ENCODE data around the gene FRMD4B.
"Not testable (repeated sequence)": the region's sequence is repeated elsewhere in the genome, so short reads cannot be mapped to it uniquely, and the experiment has no call there.

Gene FRMD4B

DNA sequence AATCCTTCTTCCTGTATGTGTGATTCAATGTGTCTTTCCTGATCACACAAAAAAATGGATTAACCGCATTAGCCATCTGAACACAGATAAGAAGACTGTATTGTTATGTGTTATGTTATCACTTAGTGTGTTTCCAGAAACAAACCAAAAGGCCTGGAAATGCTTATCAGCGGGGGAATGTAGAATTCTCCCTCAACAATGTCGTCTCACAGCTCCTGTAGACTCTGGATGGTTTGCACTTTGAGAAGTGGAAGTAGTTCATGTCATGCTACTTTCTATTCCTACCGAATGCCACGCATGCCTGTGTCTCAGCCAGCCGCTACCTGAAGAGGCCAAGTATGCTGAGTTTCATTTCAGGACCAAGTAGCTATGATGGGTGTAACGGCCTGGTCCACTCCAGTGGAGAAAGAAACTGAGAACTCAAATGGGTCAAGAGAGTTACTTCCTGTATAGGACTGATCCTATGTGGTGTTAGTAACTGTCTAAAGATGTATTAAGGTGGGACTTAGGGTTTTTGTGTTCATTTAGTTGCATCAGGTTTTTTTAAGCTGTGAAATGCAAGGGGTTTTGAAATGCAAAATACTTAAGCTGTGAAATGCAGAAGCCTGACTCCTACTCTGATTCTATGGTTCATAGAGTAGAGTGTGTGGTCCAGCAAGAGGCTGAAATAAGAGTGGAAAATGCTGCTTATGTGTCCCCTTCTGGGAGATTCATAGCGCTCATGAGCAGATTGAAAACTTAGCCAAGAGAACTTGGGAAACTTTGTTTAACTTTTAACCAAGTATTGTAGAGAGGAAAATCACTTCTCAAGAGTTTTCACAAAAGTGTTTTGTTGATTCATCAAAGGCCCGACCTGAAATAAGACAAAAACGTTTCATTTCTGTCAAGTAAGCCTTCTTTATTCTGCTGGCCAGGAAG is 145.0 kb downstream of the FRMD4B start:
- no peak for DNase-seq

DNA sequence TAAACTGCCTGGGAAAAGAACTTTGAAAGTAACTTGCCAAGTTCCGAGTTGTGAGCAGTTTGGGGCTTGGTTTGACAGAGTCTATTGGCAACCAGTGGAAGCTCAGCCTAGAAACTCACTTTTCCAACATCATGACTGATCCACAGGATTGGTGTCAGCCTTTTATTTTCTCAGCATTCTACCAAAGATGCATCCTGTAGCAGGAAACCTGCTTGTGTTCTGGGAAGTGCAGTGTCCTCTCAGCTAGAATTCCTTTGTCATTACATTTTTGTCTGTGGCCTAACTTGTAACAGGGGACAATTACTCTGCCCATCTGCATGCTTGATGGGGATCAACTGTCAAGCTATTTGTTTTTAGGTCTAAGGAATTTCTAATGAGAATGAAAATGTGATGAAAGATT is 146.8 kb downstream of the FRMD4B start:
- no peak for DNase-seq

DNA sequence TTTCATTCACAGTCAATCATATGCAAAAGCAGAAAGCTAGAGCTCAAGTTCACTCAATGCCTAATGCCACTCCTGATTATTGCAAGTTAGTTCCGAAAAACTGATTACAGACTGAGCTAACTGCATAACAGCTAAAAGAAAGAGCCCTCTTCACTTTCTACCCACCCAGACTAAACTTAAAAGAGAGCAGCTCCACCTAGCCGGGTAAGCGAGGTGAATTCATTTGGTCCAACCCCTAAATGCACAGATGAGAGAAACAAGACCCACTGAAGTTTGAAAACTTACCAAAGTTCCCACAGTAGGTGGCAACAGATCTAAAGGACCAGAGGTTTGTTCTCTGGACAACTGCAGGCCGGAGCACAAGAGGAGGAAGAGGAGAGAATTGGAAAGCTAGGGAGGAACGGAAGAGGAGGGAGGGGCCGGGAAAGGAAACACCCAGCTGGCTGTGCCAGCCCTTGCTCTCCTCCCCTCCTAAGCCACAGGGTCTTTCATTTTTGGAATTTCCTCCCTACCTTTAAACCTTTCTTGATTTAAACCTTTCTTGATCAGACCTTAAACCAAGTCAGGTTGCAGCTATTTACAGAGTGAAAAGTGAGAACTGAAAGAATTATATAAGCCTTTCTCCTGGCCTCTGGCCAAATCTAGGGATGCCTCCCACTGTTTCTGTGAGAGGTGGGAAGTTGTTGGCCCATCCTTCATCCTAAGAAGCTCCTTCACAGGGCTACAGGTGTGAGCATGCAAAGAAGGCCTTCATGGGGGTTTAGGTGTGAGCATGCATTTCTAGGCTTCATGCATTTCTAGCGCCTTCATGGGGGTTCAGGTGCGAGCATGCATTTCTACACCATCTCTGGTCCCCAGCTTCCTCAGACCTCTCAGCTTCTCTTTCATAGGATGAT is 148.8 kb downstream of the FRMD4B start:
- DNase-seq = peak; percentile 33

DNA sequence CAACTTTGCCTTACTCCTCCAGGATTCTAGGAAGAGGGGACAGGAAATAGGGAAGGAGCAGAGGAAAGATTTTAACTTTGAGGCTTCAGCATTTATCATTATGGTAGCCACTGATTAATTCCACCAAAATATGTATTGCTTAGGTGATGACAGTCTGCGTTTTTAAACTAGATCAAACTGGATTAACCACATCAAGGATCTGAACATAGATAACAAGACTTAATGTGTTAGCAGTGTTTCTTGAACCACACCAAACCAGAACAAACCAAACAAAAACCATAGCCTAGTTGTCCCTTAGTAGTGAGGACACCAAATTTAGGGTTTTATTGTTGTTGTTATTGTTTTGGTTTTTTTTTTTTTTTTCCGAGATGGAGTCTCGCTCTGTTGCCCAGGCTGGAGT is 150.0 kb downstream of the FRMD4B start:
- no peak for DNase-seq

DNA sequence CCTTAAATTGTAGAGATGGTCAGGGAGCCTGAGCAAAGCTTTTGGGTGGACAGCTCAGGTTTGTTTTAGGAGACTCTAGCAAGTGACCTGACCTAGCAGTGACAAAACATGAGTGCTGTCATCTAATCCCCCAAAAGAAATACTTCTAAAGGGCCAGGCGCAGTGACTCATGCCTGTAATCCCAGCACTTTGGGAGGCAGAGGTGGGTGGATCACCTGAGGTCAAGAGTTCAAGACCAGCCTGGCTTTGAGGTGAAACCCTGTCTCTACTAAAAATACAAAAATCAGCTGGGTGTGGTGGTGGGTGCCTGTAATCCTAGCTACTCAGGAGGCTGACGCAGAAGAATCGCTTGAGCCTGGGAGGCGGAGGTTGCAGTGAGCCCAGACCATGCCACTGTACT is 150.7 kb downstream of the FRMD4B start:
- DNase-seq = not testable (repeated sequence)

DNA sequence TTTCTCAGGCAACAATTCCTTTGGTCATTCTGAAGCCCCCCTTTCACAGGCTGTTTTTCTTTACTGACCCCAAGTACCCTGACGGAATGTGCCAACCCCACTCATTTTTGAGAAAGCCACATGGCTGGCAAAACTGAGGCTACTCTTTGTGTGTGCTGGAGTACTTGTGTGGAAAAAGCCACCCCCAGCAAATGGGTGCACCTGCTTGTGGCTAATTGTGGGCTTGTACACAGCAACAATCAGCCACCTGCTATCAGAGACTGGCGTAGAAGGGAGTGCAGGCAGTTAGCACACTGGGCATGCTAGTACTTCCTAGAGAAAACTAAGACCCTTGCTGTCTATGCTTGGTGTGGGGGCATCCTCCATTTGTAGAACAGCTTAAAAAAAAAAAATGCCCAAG is 153.4 kb downstream of the FRMD4B start:
- DNase-seq = no peak

DNA sequence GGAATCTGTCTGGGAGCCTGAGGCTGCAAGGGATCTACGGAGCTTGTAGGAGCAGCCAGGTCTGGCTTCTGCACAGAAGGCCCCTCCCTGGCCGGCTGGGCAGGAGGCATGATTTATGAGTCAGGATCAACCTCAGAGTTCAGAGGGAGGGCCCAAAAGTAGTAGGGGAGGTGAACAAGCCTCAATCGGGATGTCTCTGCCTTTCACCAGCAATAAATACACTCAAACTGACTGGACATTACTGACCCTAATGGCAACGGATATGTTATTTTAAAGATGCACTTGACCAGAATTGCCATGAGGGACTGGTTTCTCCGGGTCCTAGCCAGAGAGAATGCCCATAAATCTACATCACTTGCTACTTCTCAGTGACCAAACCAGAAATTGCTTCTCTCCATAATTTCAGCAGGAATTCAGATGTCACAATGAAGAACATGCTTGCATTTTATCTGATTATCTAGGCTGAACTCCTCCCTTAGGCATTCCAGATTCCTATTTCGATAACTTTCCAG is 153.9 kb downstream of the FRMD4B start:
- peak; percentile 42 for DNase-seq

DNA sequence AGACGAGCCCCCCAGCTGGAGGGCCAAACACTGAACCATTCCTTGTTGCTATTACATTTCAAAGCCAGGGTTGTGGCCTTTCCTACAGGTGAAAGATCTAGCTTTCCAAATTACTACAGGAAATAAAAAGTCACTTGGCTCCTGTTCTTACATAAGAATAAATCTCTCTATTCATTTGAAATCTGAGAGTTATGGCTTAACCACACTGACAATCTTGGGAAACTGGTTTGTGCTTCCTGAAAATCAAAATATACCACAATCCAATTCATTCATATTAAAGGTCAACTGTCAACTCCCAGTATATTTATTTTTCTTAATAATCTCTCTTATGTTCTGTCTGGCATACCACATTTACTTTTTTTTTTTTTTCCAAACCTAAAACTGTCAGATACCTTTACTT is 159.8 kb downstream of the FRMD4B start:
- no peak for DNase-seq

DNA sequence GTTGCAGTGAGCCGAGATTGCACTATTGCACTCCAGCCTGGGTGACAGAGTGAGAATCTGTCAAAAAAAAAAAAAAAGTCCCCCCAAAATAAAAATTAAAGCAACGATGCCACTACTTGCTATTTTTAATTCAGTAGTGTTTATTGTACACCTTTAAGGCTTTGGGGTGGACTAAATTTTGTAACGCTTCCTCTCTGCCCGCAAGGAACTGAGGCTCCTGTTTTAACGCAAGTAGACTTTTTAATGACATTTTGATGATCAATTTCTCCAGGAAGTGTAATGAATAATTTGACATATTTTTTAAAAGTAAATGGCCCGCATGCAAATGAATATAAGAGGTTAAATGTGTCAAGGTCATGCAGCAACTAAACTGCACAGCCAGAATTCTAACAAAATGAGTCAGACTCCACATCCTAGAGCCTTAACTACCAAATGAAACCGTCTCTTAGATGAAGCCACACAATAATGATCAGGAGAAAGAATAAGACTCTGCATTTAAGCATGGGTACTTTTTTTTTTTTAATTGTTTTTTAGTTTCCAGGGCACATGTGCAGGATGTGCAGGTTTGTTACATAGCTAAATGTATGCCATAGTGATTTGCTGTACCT is 166.7 kb downstream of the FRMD4B start:
- no peak for DNase-seq

DNA sequence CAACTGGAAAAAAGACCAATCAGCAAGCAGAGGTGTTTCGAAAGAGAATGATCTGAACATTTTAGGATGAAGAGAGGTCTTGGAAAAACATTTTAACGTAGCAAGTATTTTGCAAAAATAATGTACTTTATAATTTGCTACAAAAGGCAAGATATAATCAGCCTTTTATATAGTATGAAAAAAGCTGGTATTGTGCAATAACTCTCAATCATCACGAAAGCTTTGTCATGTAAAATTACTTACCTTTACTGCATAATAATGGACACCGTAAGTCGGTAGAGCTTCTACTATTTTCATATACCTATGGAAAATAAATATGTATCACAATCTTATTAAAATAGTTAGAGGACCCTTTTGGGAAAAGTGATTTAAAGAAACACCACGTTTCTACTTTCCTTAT is 167.8 kb downstream of the FRMD4B start:
- DNase-seq = no peak

DNA sequence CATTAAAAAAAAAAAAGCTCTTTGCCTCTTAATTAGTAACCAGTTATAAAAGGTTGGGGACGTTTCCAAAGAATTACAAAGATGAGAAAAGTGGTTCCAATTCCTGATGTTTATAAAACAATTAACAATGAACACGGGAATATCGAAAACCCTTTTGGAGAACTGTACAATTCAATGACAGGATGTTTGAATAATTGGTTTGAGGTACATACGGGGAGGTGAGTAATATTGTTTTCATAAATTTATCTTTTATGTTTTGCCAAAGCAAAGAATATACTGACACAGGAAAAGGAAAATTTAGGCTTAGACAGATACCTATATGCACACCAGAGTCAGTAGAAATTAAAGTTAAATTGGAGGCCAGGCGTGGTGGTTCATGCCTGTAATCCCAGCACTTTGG is 168.9 kb downstream of the FRMD4B start:
- DNase-seq = no peak

DNA sequence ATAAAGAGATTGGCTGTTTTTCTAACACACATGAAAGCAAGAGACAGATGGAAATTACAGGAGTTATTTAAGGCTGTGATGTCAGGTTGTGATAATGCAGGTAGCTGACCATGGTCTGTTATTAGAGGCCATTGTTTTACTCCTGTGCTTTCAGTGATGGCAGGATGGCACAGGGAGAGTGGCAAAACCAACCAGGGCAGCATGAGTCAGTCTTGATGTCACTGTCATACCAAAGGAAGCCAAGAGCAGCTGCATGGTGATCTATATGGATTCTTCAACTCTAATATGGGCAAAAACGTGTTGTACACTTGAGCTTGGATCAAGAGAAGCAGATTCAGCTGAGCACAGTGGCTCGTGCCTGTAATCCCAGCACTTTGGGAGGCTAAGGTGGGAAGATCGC is 171.6 kb downstream of the FRMD4B start:
- no peak for DNase-seq

DNA sequence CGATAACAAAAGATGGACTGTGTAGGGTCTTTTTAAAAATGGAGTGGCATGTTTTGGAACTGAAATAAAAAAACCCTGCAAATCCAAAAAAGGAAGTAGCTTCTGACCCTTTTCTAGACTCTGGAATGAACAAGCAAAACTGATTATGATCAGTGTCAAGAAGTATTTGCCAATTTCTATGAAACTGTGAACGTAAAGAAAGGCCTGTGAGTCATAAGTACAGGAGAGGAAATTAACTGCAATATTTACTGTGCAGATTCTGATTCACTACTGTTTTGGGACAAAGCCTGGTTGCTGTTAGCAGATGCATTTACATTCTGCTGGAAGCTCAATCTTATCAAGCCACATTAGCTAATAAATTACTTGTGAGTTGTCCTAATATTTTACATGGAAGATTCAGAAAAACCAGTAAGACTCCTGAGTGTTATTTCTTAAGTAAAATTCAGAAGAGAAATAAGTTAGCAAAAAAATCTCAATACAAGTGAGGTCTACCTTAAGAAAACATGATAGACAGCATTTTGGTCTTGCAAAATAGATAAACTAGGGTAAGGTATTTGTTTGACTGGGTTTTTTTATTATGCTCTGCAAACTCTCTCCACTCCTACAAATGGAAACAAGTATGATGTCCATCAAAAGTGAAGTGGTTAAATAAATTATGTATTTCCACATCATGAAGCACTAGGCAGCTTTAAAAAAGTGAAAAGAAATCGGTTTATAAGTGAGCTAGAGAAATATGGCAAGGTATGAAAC is 173.3 kb downstream of the FRMD4B start:
- peak; percentile 23 for DNase-seq

DNA sequence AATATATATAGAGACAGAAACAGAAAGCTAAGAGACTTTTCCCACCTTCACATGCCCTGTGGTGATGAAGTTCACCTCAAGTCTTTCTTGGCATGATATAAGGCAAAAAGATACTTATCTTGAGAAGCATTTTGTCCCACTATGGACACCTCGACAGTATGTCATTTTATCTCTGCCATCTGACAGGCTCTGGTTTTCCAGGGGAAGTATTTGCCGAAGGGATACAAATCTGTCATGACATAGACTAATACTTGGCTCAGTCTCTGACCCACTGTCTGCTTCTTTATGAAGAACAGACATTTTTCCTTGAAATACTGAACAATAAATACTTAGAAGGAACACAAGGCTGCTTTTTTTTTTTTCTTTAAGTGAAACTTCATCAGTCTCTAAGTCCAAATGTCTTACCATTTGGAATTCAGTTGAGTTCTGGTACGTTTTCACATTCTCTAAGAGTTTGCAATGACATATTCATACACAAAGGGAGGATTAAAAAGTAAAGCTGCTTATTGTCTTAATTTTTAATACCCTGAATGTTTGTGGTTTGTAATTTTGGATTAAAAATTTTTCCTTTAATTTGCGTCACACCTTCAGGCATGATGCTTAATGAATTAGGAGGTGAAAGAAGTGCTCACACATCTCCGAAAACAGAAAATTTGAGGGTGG is 175.7 kb downstream of the FRMD4B start:
- DNase-seq = no peak

DNA sequence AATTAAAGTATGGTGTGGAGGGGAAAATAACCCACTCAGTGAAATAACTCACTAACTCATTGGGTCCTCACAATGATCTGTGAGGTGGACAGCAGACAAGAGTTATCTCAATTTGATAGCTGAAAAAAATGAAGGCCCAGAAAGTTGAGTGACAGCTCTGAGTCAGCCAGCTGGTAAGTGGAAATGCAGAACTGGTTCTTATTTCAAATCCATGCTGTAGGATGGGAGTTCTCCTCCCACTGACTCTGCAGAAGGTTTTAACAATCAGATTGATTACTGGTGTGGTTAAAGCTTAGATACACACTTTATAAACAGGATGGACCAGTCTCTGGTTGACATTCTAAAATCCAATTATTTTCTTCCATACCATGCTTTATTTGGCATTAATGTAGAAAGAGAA is 176.5 kb downstream of the FRMD4B start:
- no peak for DNase-seq

DNA sequence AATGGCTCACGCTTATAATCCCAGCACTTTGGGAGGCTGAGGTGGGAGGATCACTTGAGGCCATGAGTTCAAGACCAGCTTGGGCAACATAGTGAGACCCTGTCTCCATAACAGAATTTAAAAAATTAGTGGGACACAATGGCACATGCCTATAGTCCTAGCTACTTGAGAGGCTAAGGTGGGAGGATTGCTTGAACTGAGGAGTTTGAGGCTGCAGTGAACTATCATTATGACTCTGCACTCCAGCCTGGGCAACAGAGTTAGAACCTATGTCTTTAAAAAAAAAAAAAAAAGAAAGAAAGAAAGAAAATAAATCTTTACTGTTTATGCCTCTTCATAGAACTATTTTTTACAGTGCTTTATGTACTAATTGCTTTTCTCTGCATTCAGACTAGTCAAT is 178.9 kb downstream of the FRMD4B start:
- DNase-seq = no peak

DNA sequence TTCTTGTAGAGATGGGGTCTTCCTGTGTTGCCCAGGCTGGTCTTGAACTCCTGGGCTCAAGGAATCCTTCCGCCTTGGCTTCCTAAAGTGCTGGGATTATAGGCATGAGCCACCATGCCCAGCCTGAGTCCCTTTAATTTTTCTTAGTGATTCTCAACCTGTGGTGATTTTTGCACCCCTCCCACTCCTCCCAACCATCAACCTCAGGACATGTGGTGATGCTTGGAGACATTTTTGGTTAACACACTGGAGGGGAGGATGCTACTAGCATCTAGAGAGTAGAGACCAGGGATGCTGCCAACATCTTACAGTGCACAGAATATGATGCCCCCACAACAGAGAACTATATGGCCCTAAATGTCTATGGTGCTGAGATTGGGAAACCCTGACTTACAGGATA is 180.5 kb downstream of the FRMD4B start:
- DNase-seq = no peak

DNA sequence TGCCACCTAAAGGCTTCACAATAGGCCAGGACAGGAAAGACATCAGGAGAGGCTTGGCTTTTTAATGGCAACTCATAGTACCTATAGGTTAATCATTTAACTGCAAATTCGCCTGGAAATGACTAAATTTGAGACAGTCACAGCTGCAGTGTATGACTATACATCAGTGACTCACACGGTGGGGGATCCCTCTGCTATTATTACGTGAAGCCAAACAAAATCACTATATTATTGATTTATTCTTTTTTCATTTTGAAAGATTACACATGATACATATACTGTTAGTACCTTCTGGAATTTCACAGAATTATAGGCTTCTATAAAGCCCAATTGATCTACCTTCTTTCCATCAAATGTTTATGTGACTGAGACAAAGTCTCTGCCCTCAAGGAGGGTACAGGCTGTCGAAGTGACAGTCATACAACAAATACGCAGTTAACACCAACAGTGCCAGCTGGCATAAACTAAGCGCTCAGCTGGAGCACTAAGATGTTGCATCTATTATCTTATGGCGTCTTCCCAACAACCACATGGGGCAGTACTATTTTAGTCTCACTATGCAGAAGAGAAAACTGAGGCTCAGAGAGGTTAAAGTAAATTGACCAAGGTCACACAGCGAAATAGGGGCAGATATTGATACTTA is 181.5 kb downstream of the FRMD4B start:
- DNase-seq = no peak

DNA sequence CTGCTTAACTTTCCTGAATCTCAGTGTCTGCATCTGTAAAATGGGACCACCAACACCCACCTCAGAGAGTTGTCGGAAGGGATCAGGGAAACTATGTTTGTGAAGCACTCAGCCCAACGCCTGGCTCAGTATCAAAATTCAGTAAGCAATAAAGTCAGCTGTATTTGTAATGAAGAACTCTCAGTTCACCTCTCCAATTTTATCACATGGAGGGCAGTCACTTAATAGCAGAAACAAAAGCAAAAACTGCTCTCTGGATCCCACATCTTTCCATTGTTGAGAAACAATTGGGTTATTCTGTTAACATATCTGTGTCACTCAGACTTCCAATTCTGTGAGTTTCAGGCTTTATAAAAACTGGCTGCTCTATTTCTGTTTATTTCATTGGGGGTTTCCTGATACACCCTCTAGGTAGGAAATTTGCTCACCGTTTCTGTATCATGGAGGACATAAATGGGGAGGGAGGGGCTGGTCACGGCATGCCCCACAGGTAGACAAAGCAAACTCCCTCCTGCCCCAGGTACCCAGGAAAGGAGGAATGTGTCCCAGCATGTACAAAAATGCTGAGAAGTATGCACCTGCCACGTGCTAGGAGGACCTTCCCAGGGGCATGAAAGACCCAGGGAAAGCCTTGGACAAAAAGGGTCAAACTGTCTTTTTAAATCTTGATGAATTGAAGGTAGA is 182.1 kb downstream of the FRMD4B start:
- DNase-seq = no peak

DNA sequence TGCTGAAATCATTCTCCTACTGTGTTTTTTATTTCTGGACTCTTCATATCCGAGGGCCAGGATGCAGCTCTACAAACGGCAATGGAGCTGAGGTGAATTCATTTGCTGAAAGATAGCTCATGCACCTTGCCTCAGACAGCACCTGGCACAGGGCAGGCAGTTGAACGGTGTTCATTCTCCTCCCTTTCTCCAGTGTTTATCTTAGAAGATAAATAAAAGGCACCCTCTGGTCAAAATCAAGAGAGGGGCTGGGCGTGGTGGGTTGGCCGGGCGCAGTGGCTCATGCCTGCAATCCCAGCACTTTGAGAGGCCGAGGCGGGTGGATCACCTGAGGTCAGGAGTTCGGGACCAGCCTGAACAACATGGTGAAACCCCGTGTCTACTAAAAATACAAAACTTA is 184.2 kb downstream of the FRMD4B start:
- DNase-seq = no peak

Measured in eye (tissue), 1 donor.